HG02623 (cell line): Measurements from ENCODE around the gene NFKBIE.
A peak's percentile ranks its signal among the peaks of the same experiment; 100 is the strongest.
"Not testable (repeated sequence)": the region's sequence is repeated elsewhere in the genome, so short reads cannot be mapped to it uniquely, and the experiment has no call there.

Experiments
- ATAC-seq: cut with Tn5 transposase; IDR thresholded peaks from one replicate; pipeline ENCODE4 v1.9.1; 2021; ENCODE audit warnings: moderate library complexity; ENCODE audit not compliant: unreplicated experiment

Gene NFKBIE

GRCh38 chr6:44246663-44247337, 18.6 kb downstream of the NFKBIE start, which contains the start of gene HSP90AB1:
TSS of gene HSP90AB1 (plus strand) at chr6:44247101. CDS start at chr6:44248630, 1,529 bp downstream.
- ATAC-seq, result peak; percentile 54

GRCh38 chr6:44245912-44246662, 19.3 kb downstream of the NFKBIE start:
- ATAC-seq, result peak; percentile 54

- ATAC-seq, result no peak
Observed at GRCh38 chr6:44245391-44245911, 19.9 kb downstream of the NFKBIE start.

- ATAC-seq, result no peak
Observed at GRCh38 chr6:44243345-44243744, 22.0 kb downstream of the NFKBIE start.

- ATAC-seq, result no peak
Observed at GRCh38 chr6:44238687-44239350, 26.5 kb downstream of the NFKBIE start.

GRCh38 chr6:44237813-44238433, 27.4 kb downstream of the NFKBIE start:
- ATAC-seq, result peak; percentile 73

GRCh38 chr6:44237021-44237812, 28.1 kb downstream of the NFKBIE start:
- peak; percentile 55 for ATAC-seq

- ATAC-seq, result no peak
Observed at GRCh38 chr6:44235891-44236516, 29.3 kb downstream of the NFKBIE start.

GRCh38 chr6:44235269-44235668, 30.1 kb downstream of the NFKBIE start:
- ATAC-seq, result no peak

- no peak for ATAC-seq
Observed at GRCh38 chr6:44234101-44235025, 31.0 kb downstream of the NFKBIE start.

GRCh38 chr6:44233567-44234100, 31.7 kb downstream of the NFKBIE start:
- no peak for ATAC-seq

GRCh38 chr6:44232676-44233566, 32.4 kb downstream of the NFKBIE start:
- ATAC-seq, result no peak

- ATAC-seq, result not testable (repeated sequence)
Observed at GRCh38 chr6:44231426-44231825, 33.9 kb downstream of the NFKBIE start.

- no peak for ATAC-seq
Observed at GRCh38 chr6:44230034-44230675, 35.2 kb downstream of the NFKBIE start.

- no peak for ATAC-seq
Observed at GRCh38 chr6:44229376-44230033, 35.8 kb downstream of the NFKBIE start.

GRCh38 chr6:44228836-44229235, 36.5 kb downstream of the NFKBIE start:
- ATAC-seq, result no peak
